GM23338 (cell line): ENCODE results near the gene LCN12. TPM values are rescaled to one million over a fixed set of nuclear protein-coding genes. Genes with fewer than 3 reads are reported as not detected.

Source experiments
- ATAC-seq: fragments of 200-7000 bp; cut with Tn5 transposase; 3 replicates; pipeline ENCODE4 v1.9.1; 2020
- DNase-seq: peaks from one replicate; pipeline ENCODE4 v3.0.0-alpha.2; 2015; ENCODE audit warnings: low spot score
- H2AFZ ChIP-seq: fragments of 200-600 bp; sonication (generic); 2 replicates; pipeline ENCODE4 v1.8.0; 2016; ENCODE audit warnings: antibody characterized with exemption, mild to moderate bottlenecking, moderate library complexity
- H3F3A ChIP-seq: fragments of 200-600 bp; sonication (generic); replicated peaks from 2 replicates; pipeline ENCODE4 v1.8.0; 2017; ENCODE audit warnings: antibody characterized with exemption, mixed run types, low read depth
- H3K27ac ChIP-seq: fragments of 200-600 bp; sonication (generic); 2 replicates; pipeline ENCODE4 v1.6.1; 2016; ENCODE audit warnings: low read depth
- H3K27me3 ChIP-seq: fragments of 200-600 bp; sonication (generic); 2 replicates; pipeline ENCODE4 v1.8.0; 2016; ENCODE audit warnings: mild to moderate bottlenecking, mixed run types, moderate library complexity; ENCODE audit not compliant: insufficient read depth
- H3K36me3 ChIP-seq: fragments of 200-600 bp; sonication (generic); 2 replicates; pipeline ENCODE4 v1.8.0; 2016; ENCODE audit warnings: mild to moderate bottlenecking; ENCODE audit not compliant: insufficient read depth
- H3K4me1 ChIP-seq: fragments of 200-600 bp; sonication (generic); 2 replicates; pipeline ENCODE4 v1.8.0; 2016; ENCODE audit warnings: mild to moderate bottlenecking, moderate library complexity; ENCODE audit not compliant: insufficient read depth
- H3K4me2 ChIP-seq: fragments of 200-600 bp; sonication (generic); 2 replicates; pipeline ENCODE4 v1.7.1; 2017; ENCODE audit warnings: mixed run types
- H3K4me3 ChIP-seq: fragments of 200-600 bp; sonication (generic); 2 replicates; pipeline ENCODE4 v1.6.1; 2016; ENCODE audit warnings: mixed run types
- H3K79me2 ChIP-seq: fragments of 200-600 bp; sonication (generic); replicated peaks from 2 replicates; pipeline ENCODE4 v1.8.0; 2017; ENCODE audit warnings: mild to moderate bottlenecking; ENCODE audit not compliant: insufficient read depth
- H3K9me2 ChIP-seq: fragments of 200-600 bp; sonication (generic); 2 replicates; pipeline ENCODE4 v1.8.0; 2017; ENCODE audit not compliant: insufficient read depth
- H4K20me1 ChIP-seq: fragments of 200-600 bp; sonication (generic); replicated peaks from 2 replicates; pipeline ENCODE4 v1.8.0; 2017; ENCODE audit warnings: mild to moderate bottlenecking; ENCODE audit not compliant: insufficient read depth
- H3K27ac Mint-ChIP-seq: 2 replicates; pipeline ENCODE4 v1.8.0; 2020; ENCODE audit warnings: inconsistent platforms, mild to moderate bottlenecking, moderate library complexity, mixed read lengths
- H3K27me3 Mint-ChIP-seq: 3 replicates; pipeline ENCODE4 v1.8.0; 2022; ENCODE audit warnings: low read depth, mild to moderate bottlenecking, moderate library complexity, mixed read lengths, inconsistent platforms; ENCODE audit not compliant: insufficient read depth, poor library complexity
- H3K36me3 Mint-ChIP-seq: 3 replicates; pipeline ENCODE4 v1.8.0; 2021; ENCODE audit warnings: low read depth, mild to moderate bottlenecking, inconsistent platforms, moderate library complexity, mixed read lengths
- H3K4me1 Mint-ChIP-seq: 3 replicates; pipeline ENCODE4 v1.8.0; 2020; ENCODE audit warnings: mild to moderate bottlenecking, inconsistent platforms, mixed read lengths
- H3K4me3 Mint-ChIP-seq: 3 replicates; pipeline ENCODE4 v1.8.0; 2021; ENCODE audit warnings: moderate library complexity, mild to moderate bottlenecking, inconsistent platforms, mixed read lengths
- H3K9me3 Mint-ChIP-seq: 3 replicates; pipeline ENCODE4 v1.8.0; 2020; ENCODE audit warnings: moderate library complexity, mild to moderate bottlenecking, inconsistent platforms, mixed read lengths
- CREB1 ChIP-seq: fragments of 250-450 bp; sonication (Bioruptor Pico); IDR thresholded peaks from 2 replicates; pipeline ENCODE4 v1.5.0; 2020; ENCODE audit warnings: low read depth, mild to moderate bottlenecking, moderate library complexity
- CTCF ChIP-seq, 2 experiments: fragments of 200-600 bp in 1 of 2; sonication (generic) in 1 of 2; conservative IDR thresholded peaks; 2 replicates each; pipeline versions ENCODE4 v1.5.1 to v1.6.1; 2016 to 2017; ENCODE audit warnings: antibody characterized with exemption in 2 of 2, low read depth in 2 of 2, mild to moderate bottlenecking in 2 of 2, moderate library complexity in 1 of 2
- ETS1 ChIP-seq: IDR thresholded peaks from 2 replicates; pipeline ENCODE4 v1.6.1; 2016; ENCODE audit warnings: antibody characterized with exemption
- EZH2 ChIP-seq: fragments of 200-600 bp; sonication (generic); IDR thresholded peaks from one replicate; pipeline ENCODE4 v1.8.0; 2017; ENCODE audit warnings: antibody characterized with exemption, mild to moderate bottlenecking, low read depth; ENCODE audit not compliant: unreplicated experiment
- EZH2phosphoT487 ChIP-seq: fragments of 200-600 bp; sonication (generic); IDR thresholded peaks from one replicate; pipeline ENCODE4 v1.8.1; 2018; ENCODE audit warnings: antibody characterized with exemption; ENCODE audit not compliant: unreplicated experiment
- JUNB ChIP-seq: IDR thresholded peaks from one replicate; pipeline ENCODE4 v1.6.1; 2016; ENCODE audit warnings: antibody characterized with exemption; ENCODE audit not compliant: unreplicated experiment
- NANOG ChIP-seq: IDR thresholded peaks from 2 replicates; pipeline ENCODE4 v1.6.1; 2016; ENCODE audit warnings: antibody characterized with exemption, borderline replicate concordance
- POLR2AphosphoS5 ChIP-seq: IDR thresholded peaks from 2 replicates; pipeline ENCODE4 v1.6.1; 2016; ENCODE audit warnings: antibody characterized with exemption, low read depth
- REST ChIP-seq: IDR thresholded peaks from one replicate; pipeline ENCODE4 v1.6.1; 2018; ENCODE audit warnings: antibody characterized with exemption; ENCODE audit not compliant: unreplicated experiment
- STAT1 ChIP-seq: IDR thresholded peaks from one replicate; pipeline ENCODE4 v1.6.1; 2016; ENCODE audit warnings: antibody characterized with exemption; ENCODE audit not compliant: unreplicated experiment
- ZNF114 ChIP-seq: fragments of 250-450 bp; sonication (Bioruptor Pico); IDR thresholded peaks from 2 replicates; pipeline ENCODE4 v1.5.0; 2020; ENCODE audit warnings: mild to moderate bottlenecking, moderate library complexity
- ZNF331 ChIP-seq: fragments of 250-450 bp; sonication (Bioruptor Pico); IDR thresholded peaks from 2 replicates; pipeline ENCODE4 v1.5.0; 2020; ENCODE audit warnings: low read depth, mild to moderate bottlenecking, moderate library complexity
- polyA plus RNA-seq: library from polyadenylated mRNA; unstranded; fragments of >200 nt; fragmentation: Nextera tagmentation; extraction: Ambion mirVana; gene quantifications from 2 replicates; pipeline ENCODE4 v1.2.1, GENCODE V29; 2016
- total RNA-seq: library from RNA; depleted of rRNA; stranded (reverse); fragments of >200 nt; shearing (Covaris generic); gene quantifications from 2 replicates; pipeline ENCODE4 v1.2.3, GENCODE V29; 2014

LCN12 gene
- total and polyA plus RNA-seq, 2 experiments from 2014 or later = 0.39 to 0.69 TPM

- TF ChIP-seq ETS1 = no peak
- no peak for TF ChIP-seq REST
- no peak for TF ChIP-seq EZH2phosphoT487
- TF ChIP-seq CREB1 = no peak
- no peak for TF ChIP-seq CTCF (conservative IDR thresholded peaks at IDR 0.05; ENCODE audit: low read depth in 2 of 2)
These were observed 313 bp downstream of the LCN12 start (continued) for GRCh38 chr9:136952321-136952850.

GRCh38 chr9:136952876-136953770, 1.1 kb downstream of the LCN12 start:
- no peaks in the 10 kb centered on the region; the same call in 1 of the 2 replicates for H3F3A ChIP-seq
- no peaks in the 10 kb centered on the region for H3K27me3 ChIP-seq
- peaks cover 4% of the 10 kb centered on the region; the same call in 2 of the 3 replicates for H3K9me3 Mint-ChIP-seq
- TF ChIP-seq REST (no peak), NANOG (no peak), POLR2AphosphoS5 (no peak), JUNB (no peak), ZNF331 (CRISPR knock-in tag) (no peak), ZNF114 (CRISPR knock-in tag) (no peak), EZH2 (no peak), STAT1 (no peak)

More at GRCh38 chr9:136952876-136953770, 1.1 kb downstream of the LCN12 start:
- Histone ChIP-seq H3K9me2 (0 out of 2 replicates have a peak, but pooled peaks cover 6% of the 10 kb centered on the region), H3K27ac (no peak overlapping the region), H3K36me3 (no peaks in the 10 kb centered on the region), H4K20me1 (no peaks in the 10 kb centered on the region), H3K4me1 (peaks cover 5% of the 10 kb centered on the region), H3K79me2 (no peaks in the 10 kb centered on the region), H3K4me2 (no peak overlapping the region), H3K4me3 (no peak overlapping the region), H2AFZ (no peak overlapping the region)
- peaks cover 3% of the 10 kb centered on the region; the same call in 2 of the 3 replicates for H3K4me1 Mint-ChIP-seq
- ATAC-seq = no peak
- H3K36me3 Mint-ChIP-seq = no peaks in the 10 kb centered on the region; the same call in 2 of the 3 replicates
- no peak overlapping the region for H3K27ac Mint-ChIP-seq
- peaks cover 4% of the 10 kb centered on the region for H3K27me3 Mint-ChIP-seq
- H3K4me3 Mint-ChIP-seq = no peak overlapping the region
- DNase-seq = peak; percentile 45
